Activated naive CD4-positive, alpha-beta T cell treated with anti-CD3 and anti-CD28 coated beads, Interleukin-2, amount 10 ng/mL, durations not matched to agents 7 days and 5 days (primary cell): Measurements from ENCODE around the gene NPPB.
A peak's percentile ranks its signal among the peaks of the same experiment; 100 is the strongest.
"Not testable (repeated sequence)": the region's sequence is repeated elsewhere in the genome, so short reads cannot be mapped to it uniquely, and the experiment has no call there.

Experiments
- CTCF ChIA-PET: fragments of 350-600 bp; sonication (Branson Sonifier 250); formaldehyde crosslinking; loops from one replicate; lab custom pipeline; 2021; ENCODE audit warnings: antibody characterized with exemption; lab: Charles Lee
- DNase-seq: peaks from one replicate; pipeline ENCODE4 v3.0.0-alpha.2; 2020
- H3K27ac Mint-ChIP-seq: one replicate; pipeline ENCODE4 v1.8.0; 2021; ENCODE audit warnings: mild to moderate bottlenecking, moderate library complexity, mixed read lengths
- H3K27me3 Mint-ChIP-seq: one replicate; pipeline ENCODE4 v1.8.0; 2021; ENCODE audit warnings: mild to moderate bottlenecking, mixed read lengths
- H3K36me3 Mint-ChIP-seq: one replicate; pipeline ENCODE4 v1.8.0; 2021; ENCODE audit warnings: mixed read lengths
- H3K4me1 Mint-ChIP-seq: one replicate; pipeline ENCODE4 v1.8.0; 2021; ENCODE audit warnings: mixed read lengths
- H3K4me3 Mint-ChIP-seq: one replicate; pipeline ENCODE4 v1.8.0; 2021; ENCODE audit warnings: mild to moderate bottlenecking, moderate library complexity, mixed read lengths
- H3K9me3 Mint-ChIP-seq: one replicate; pipeline ENCODE4 v1.8.0; 2021; ENCODE audit warnings: mixed read lengths

The NPPB gene

GRCh38 chr1:11858613-11858967, at the start of gene NPPB:
Gene NPPB, minus strand, starts transcription at chr1:11858945. Its CDS starts 112 bp downstream, at chr1:11858833.
- H3K36me3 Mint-ChIP-seq, result no peaks in the 10 kb centered on the region
- no peaks in the 10 kb centered on the region for H3K9me3 Mint-ChIP-seq
- H3K27me3 Mint-ChIP-seq, result peaks cover 89% of the 10 kb centered on the region
- no peak for DNase-seq
- no peak within 1 kb of the TSS for H3K4me3 Mint-ChIP-seq
- CTCF ChIA-PET, result no interaction called here
- H3K4me1 Mint-ChIP-seq, result peaks cover 14% of the 10 kb centered on the region
- no peak within 1 kb of the TSS for H3K27ac Mint-ChIP-seq

- Mint-ChIP-seq H3K4me3 (peak overlapping the region; percentile 90), H3K36me3 (no peaks in the 10 kb centered on the region), H3K27me3 (peaks cover 47% of the 10 kb centered on the region), H3K4me1 (peaks cover 50% of the 10 kb centered on the region), H3K9me3 (no peaks in the 10 kb centered on the region), H3K27ac (peak overlapping the region; percentile 100)
- CTCF ChIA-PET, result interaction anchor here (0.6 to 1.7 kb wide), 11 partner anchors 11 to 171 kb away, joined by 3 to 6 read pairs (median 3); partner anchors contain the start of genes KIAA2013 and MFN2
- peak; percentile 80 for DNase-seq
These were observed 49.4 kb upstream of the NPPB start for GRCh38 chr1:11908095-11908675.

GRCh38 chr1:11907275-11908094, 48.7 kb upstream of the NPPB start:
- Mint-ChIP-seq H3K27ac (peak overlapping the region; percentile 100), H3K36me3 (no peaks in the 10 kb centered on the region), H3K4me1 (peaks cover 50% of the 10 kb centered on the region), H3K4me3 (peak overlapping the region; percentile 90), H3K9me3 (no peaks in the 10 kb centered on the region), H3K27me3 (peaks cover 54% of the 10 kb centered on the region)
- DNase-seq, result peak; percentile 95
- CTCF ChIA-PET, result interaction anchor here (0.6 to 1.7 kb wide), 12 partner anchors 10 to 172 kb away, joined by 3 to 6 read pairs (median 3); partner anchors contain the start of genes KIAA2013 and MFN2

GRCh38 chr1:11906870-11907269, 48.1 kb upstream of the NPPB start:
- H3K27ac Mint-ChIP-seq, result no peak overlapping the region

GRCh38 chr1:11904978-11905377, 46.2 kb upstream of the NPPB start:
- no peaks in the 10 kb centered on the region for H3K9me3 Mint-ChIP-seq
- H3K4me3 Mint-ChIP-seq, result no peak overlapping the region
- H3K27ac Mint-ChIP-seq, result no peak overlapping the region
- H3K36me3 Mint-ChIP-seq, result no peaks in the 10 kb centered on the region
- H3K27me3 Mint-ChIP-seq, result peaks cover 79% of the 10 kb centered on the region
- peaks cover 45% of the 10 kb centered on the region for H3K4me1 Mint-ChIP-seq
- DNase-seq, result no peak
- CTCF ChIA-PET, result interaction anchor here (0.7 kb wide), 1 partner anchor 27 kb away, joined by 4 read pairs; no protein-coding TSS in a partner anchor

More at GRCh38 chr1:11906870-11907269, 48.1 kb upstream of the NPPB start:
- peaks cover 60% of the 10 kb centered on the region for H3K27me3 Mint-ChIP-seq
- no peak overlapping the region for H3K4me3 Mint-ChIP-seq
- CTCF ChIA-PET, result interaction anchor here (1.5 to 1.7 kb wide), 3 partner anchors 34 to 67 kb away, joined by 3 to 4 read pairs (median 3); no protein-coding TSS in a partner anchor
- H3K9me3 Mint-ChIP-seq, result no peaks in the 10 kb centered on the region
- no peaks in the 10 kb centered on the region for H3K36me3 Mint-ChIP-seq
- DNase-seq, result no peak
- H3K4me1 Mint-ChIP-seq, result peaks cover 50% of the 10 kb centered on the region

- H3K27me3 Mint-ChIP-seq, result peaks cover 87% of the 10 kb centered on the region
- H3K36me3 Mint-ChIP-seq, CTCF ChIA-PET: not testable (repeated sequence)
These were observed 45.4 kb upstream of the NPPB start for GRCh38 chr1:11904156-11904555.

DNA sequence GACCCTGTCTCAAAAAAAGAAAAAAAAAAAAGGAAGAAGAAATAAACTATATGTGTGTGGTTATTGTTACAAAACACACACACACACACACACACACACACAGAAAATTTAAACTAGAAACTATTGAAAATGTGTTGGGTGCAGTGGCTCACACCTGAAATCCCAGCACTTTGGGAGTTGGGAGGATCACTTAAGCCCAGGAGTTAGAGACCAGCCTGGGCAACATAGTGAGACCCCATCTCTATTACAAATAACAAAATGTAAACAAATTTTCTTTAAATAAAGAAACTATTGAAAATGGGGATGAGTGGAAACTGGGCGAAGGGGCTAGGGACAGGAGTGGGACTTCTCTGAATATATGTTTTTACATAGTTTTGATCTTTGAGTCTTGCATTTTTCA, 44.5 kb upstream of the NPPB start:
- no peak for DNase-seq
- Mint-ChIP-seq H3K27ac (no peak overlapping the region), H3K36me3 (no peaks in the 10 kb centered on the region), H3K9me3 (no peaks in the 10 kb centered on the region), H3K27me3 (peaks cover 96% of the 10 kb centered on the region), H3K4me3 (no peak overlapping the region), H3K4me1 (peaks cover 34% of the 10 kb centered on the region)
- CTCF ChIA-PET, result interaction anchor here (0.9 kb wide), 1 partner anchor 10 kb away, joined by 3 read pairs; no protein-coding TSS in a partner anchor

More at GRCh38 chr1:11904156-11904555, 45.4 kb upstream of the NPPB start:
- peaks cover 39% of the 10 kb centered on the region for H3K4me1 Mint-ChIP-seq
- not testable (repeated sequence) for H3K9me3 Mint-ChIP-seq, DNase-seq, H3K4me3 Mint-ChIP-seq, H3K27ac Mint-ChIP-seq

GRCh38 chr1:11901446-11901845, 42.7 kb upstream of the NPPB start:
- not testable (repeated sequence) for H3K4me3 Mint-ChIP-seq, H3K27ac Mint-ChIP-seq, H3K9me3 Mint-ChIP-seq, H3K36me3 Mint-ChIP-seq, DNase-seq
- Mint-ChIP-seq H3K4me1 (peaks cover 18% of the 10 kb centered on the region), H3K27me3 (peaks cover 100% of the 10 kb centered on the region)
- CTCF ChIA-PET, result interaction anchor here (0.6 kb wide), 1 partner anchor 117 kb away, joined by 3 read pairs; no protein-coding TSS in a partner anchor

- CTCF ChIA-PET, result interaction anchor here (0.8 kb wide), 1 partner anchor 63 kb away, joined by 3 read pairs; no protein-coding TSS in a partner anchor
- H3K27ac Mint-ChIP-seq, result no peak overlapping the region
- no peaks in the 10 kb centered on the region for H3K4me1 Mint-ChIP-seq
- peaks cover 98% of the 10 kb centered on the region for H3K27me3 Mint-ChIP-seq
- H3K4me3 Mint-ChIP-seq, result no peak overlapping the region
- DNase-seq, result peak; percentile 62
- H3K36me3 Mint-ChIP-seq, result no peaks in the 10 kb centered on the region
- H3K9me3 Mint-ChIP-seq, result no peaks in the 10 kb centered on the region
These were observed 40.2 kb upstream of the NPPB start for GRCh38 chr1:11898831-11899467.

DNA sequence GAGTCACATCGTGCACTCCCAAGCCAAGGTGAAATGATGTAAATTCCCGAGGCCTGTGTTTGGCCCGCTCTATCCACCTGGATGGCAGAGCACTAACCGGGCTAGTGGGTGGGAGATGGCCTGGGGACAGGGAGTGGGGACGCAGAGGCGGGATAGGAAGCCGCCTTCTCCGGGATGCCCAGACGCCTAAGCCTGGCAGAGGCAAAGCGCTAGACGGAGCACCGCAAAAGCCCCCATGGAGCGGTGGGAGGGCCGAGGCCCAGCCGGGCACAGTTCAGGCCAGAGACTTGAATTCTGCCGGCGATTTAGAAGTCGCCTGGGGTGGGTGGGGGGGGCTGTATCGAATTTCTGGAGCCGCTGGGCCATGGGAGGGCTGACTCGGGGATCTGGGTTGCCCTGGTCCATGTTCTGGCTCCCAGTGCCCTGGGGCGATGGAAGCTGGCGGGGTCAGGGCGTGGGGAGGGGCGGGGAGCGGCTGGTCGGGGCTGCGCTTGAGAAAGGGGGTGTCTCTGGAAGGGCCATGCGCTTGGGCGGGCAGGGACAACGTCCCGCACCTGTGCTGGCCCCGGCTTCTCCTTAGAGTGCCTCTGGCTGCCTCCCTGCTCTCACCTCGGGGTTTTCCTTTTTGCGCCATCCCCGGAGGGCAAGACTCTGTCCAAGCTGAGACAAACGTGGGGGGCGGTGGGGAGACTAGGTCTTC, 39.5 kb upstream of the NPPB start:
- Mint-ChIP-seq H3K4me3 (no peak overlapping the region), H3K27me3 (peaks cover 98% of the 10 kb centered on the region), H3K27ac (no peak overlapping the region), H3K9me3 (no peaks in the 10 kb centered on the region), H3K36me3 (no peaks in the 10 kb centered on the region), H3K4me1 (no peaks in the 10 kb centered on the region)
- no peak for DNase-seq
- CTCF ChIA-PET, result interaction anchor here (0.6 to 0.8 kb wide), 2 partner anchors 10 to 62 kb away, joined by 3 read pairs; no protein-coding TSS in a partner anchor

DNA sequence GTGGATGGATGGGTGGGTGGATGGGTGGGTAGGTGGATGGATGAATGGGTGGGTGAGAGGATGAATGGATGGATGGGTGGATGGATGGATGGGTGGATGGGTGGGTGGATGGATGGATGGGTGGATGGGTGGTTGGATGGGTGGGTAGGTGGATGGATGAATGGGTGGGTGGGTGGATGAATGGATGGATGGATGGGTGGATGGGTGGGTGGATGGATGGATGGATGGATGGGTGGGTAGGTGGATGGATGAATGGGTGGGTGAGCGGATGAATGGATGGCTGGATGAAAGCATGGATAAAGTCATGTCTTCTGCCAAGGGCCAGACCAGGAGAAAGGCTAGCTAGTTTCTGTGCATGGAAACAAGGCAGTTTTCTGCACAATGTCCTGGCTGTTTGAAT, 35.8 kb upstream of the NPPB start:
- not testable (repeated sequence) for H3K4me3 Mint-ChIP-seq, H3K9me3 Mint-ChIP-seq, DNase-seq, H3K27ac Mint-ChIP-seq, H3K4me1 Mint-ChIP-seq, H3K36me3 Mint-ChIP-seq
- H3K27me3 Mint-ChIP-seq, result peaks cover 89% of the 10 kb centered on the region
- CTCF ChIA-PET, result interaction anchor here (0.6 to 4.2 kb wide), 3 partner anchors 41 to 62 kb away, joined by 3 to 36 read pairs (median 3); no protein-coding TSS in a partner anchor

DNA sequence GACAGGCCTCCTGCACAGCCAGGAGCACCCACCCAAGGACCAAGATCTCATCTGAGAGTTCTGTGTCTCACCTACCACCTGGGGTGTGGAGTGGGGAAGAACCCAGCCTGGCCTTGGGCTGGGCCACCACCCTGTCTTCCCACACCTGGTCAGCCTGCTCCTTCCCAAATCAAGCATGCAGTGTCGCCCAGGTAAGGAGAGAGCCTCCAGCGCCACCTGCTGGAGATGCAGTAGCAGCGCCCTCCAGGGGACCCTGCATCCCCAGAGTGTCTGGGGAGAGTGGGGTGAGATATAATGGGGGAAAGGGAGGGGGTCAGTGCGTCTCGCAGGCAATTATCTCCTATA, 35.1 kb upstream of the NPPB start:
- DNase-seq, result peak; percentile 81
- peaks cover 89% of the 10 kb centered on the region for H3K27me3 Mint-ChIP-seq
- no peaks in the 10 kb centered on the region for H3K36me3 Mint-ChIP-seq
- no peaks in the 10 kb centered on the region for H3K9me3 Mint-ChIP-seq
- no peak overlapping the region for H3K4me3 Mint-ChIP-seq
- H3K27ac Mint-ChIP-seq, result no peak overlapping the region
- CTCF ChIA-PET, result interaction anchor here (0.6 to 4.2 kb wide), 9 partner anchors 10 to 175 kb away, joined by 3 to 36 read pairs (median 4); no protein-coding TSS in a partner anchor
- H3K4me1 Mint-ChIP-seq, result no peaks in the 10 kb centered on the region

- peaks cover 86% of the 10 kb centered on the region for H3K27me3 Mint-ChIP-seq
- H3K9me3 Mint-ChIP-seq, result no peaks in the 10 kb centered on the region
- CTCF ChIA-PET, result interaction anchor here (0.8 to 4.2 kb wide), 10 partner anchors 9 to 116 kb away, joined by 3 to 36 read pairs (median 4); no protein-coding TSS in a partner anchor
- H3K27ac Mint-ChIP-seq, result no peak overlapping the region
- H3K36me3 Mint-ChIP-seq, result no peaks in the 10 kb centered on the region
- no peak for DNase-seq
- no peak overlapping the region for H3K4me3 Mint-ChIP-seq
- no peaks in the 10 kb centered on the region for H3K4me1 Mint-ChIP-seq
These were observed 32.9 kb upstream of the NPPB start for GRCh38 chr1:11891433-11892186.
